KMS-11 (cell line): ENCODE results near the gene MYO1G.

ENCODE experiments used
- H2AFZ ChIP-seq: fragments of 200-600 bp; sonication (generic); 2 replicates; pipeline ENCODE4 v1.6.1; 2016; ENCODE audit warnings: antibody characterized with exemption, mixed run types, low read depth
- H3K27ac ChIP-seq: fragments of 200-600 bp; sonication (generic); 2 replicates; pipeline ENCODE4 v1.6.1; 2016; ENCODE audit warnings: mild to moderate bottlenecking, mixed run types
- H3K27me3 ChIP-seq: fragments of 200-600 bp; sonication (generic); 2 replicates; pipeline ENCODE4 v1.6.1; 2017; ENCODE audit warnings: mild to moderate bottlenecking, low read depth, mixed run types, moderate library complexity; ENCODE audit not compliant: insufficient read depth
- H3K36me3 ChIP-seq: fragments of 200-600 bp; sonication (generic); 2 replicates; pipeline ENCODE4 v1.6.1; 2017; ENCODE audit warnings: mild to moderate bottlenecking, mixed run types; ENCODE audit not compliant: insufficient read depth
- H3K4me1 ChIP-seq: fragments of 200-600 bp; sonication (generic); 2 replicates; pipeline ENCODE4 v1.6.1; 2016; ENCODE audit warnings: mild to moderate bottlenecking, low read depth, mixed run types; ENCODE audit not compliant: poor library complexity, severe bottlenecking
- H3K4me2 ChIP-seq: fragments of 200-600 bp; sonication (generic); 2 replicates; pipeline ENCODE4 v1.7.0; 2016; ENCODE audit warnings: mild to moderate bottlenecking, mixed run types
- H3K4me3 ChIP-seq: fragments of 200-600 bp; sonication (generic); IDR thresholded peaks from 2 replicates; pipeline ENCODE4 v1.6.1; 2017; ENCODE audit warnings: low read depth, low read length, mixed read lengths; ENCODE audit not compliant: insufficient read depth
- H3K79me2 ChIP-seq: fragments of 200-600 bp; sonication (generic); 2 replicates; pipeline ENCODE4 v1.6.1; 2016; ENCODE audit warnings: low read depth, mixed run types; ENCODE audit not compliant: insufficient read depth
- H3K9ac ChIP-seq: fragments of 200-600 bp; sonication (generic); 2 replicates; pipeline ENCODE4 v1.6.1; 2016; ENCODE audit warnings: mild to moderate bottlenecking, mixed run types
- H4K20me1 ChIP-seq: fragments of 200-600 bp; sonication (generic); 2 replicates; pipeline ENCODE4 v1.6.1; 2016; ENCODE audit warnings: mild to moderate bottlenecking, mixed run types; ENCODE audit not compliant: insufficient read depth
- TF ChIP-seq, protein P1 (sequence below): fragments of 200-600 bp; sonication (generic); conservative IDR thresholded peaks from 2 replicates; pipeline ENCODE4 v1.6.1; 2017; ENCODE audit warnings: low read depth, mild to moderate bottlenecking, antibody characterized with exemption, low read length, moderate library complexity, mixed read lengths

MYO1G gene

DNA sequence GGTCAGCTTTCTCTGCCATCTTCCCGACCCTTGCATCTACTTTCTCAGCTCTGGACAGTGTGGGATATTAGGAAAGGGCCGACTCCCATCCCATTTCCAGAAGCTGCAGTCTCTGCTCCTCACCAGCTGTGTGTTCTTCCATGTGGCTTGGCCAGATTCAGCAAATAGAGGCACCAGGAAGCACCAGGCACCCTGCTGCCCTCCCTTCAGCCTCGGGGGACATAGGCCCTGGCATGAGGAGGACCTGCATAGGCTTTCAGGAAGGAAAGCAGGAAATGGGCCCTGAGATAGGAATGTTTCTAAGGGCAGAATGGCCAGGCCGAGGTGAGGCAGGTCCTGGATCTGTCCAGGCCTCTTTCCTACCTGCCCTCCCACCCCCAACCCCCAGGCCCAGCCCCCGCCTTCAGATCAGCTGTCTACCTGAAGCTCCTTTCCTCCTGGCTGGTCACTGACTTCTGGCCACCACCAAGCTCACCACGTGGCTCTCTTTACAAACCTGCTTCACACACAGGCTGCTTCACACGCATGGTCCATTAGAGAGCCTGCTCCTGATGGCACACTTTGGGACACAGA is 66.0 kb downstream of the MYO1G start:
- Histone ChIP-seq H3K79me2 (no peaks in the 10 kb centered on the region), H3K36me3 (no peaks in the 10 kb centered on the region), H2AFZ (no peak overlapping the region), H3K4me3 (no peak overlapping the region), H3K27me3 (no peaks in the 10 kb centered on the region), H4K20me1 (no peaks in the 10 kb centered on the region), H3K9ac (no peak overlapping the region), H3K27ac (no peak overlapping the region), H3K4me1 (no peaks in the 10 kb centered on the region), H3K4me2 (no peak overlapping the region)
- TF ChIP-seq, protein P1, sequence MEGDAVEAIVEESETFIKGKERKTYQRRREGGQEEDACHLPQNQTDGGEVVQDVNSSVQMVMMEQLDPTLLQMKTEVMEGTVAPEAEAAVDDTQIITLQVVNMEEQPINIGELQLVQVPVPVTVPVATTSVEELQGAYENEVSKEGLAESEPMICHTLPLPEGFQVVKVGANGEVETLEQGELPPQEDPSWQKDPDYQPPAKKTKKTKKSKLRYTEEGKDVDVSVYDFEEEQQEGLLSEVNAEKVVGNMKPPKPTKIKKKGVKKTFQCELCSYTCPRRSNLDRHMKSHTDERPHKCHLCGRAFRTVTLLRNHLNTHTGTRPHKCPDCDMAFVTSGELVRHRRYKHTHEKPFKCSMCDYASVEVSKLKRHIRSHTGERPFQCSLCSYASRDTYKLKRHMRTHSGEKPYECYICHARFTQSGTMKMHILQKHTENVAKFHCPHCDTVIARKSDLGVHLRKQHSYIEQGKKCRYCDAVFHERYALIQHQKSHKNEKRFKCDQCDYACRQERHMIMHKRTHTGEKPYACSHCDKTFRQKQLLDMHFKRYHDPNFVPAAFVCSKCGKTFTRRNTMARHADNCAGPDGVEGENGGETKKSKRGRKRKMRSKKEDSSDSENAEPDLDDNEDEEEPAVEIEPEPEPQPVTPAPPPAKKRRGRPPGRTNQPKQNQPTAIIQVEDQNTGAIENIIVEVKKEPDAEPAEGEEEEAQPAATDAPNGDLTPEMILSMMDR, result no peak
